GM18868 (cell line): Measurements from ENCODE around the gene SPTLC3.
A peak's percentile ranks its signal among the peaks of the same experiment; 100 is the strongest.
"Not testable (repeated sequence)": the region's sequence is repeated elsewhere in the genome, so short reads cannot be mapped to it uniquely, and the experiment has no call there.

Experiments used
- ATAC-seq: cut with Tn5 transposase; IDR thresholded peaks from one replicate; pipeline ENCODE4 v1.9.1; 2021; ENCODE audit warnings: mild to moderate bottlenecking, moderate library complexity; ENCODE audit not compliant: unreplicated experiment

SPTLC3 gene

GRCh38 chr20:13008761-13009681, at the start of gene SPTLC3:
Gene SPTLC3, plus strand, starts transcription at chr20:13008972. Its CDS starts 296 bp downstream, at chr20:13009268.
- ATAC-seq, result peak; percentile 46

GRCh38 chr20:12961725-12962124, 47.0 kb upstream of the SPTLC3 start:
- ATAC-seq, result no peak

GRCh38 chr20:12962895-12963294, 45.9 kb upstream of the SPTLC3 start:
- ATAC-seq, result no peak

- ATAC-seq, result no peak
Observed at GRCh38 chr20:12963416-12963815, 45.4 kb upstream of the SPTLC3 start.

GRCh38 chr20:12965212-12965869, 43.4 kb upstream of the SPTLC3 start:
- no peak for ATAC-seq

- no peak for ATAC-seq
Observed at GRCh38 chr20:12965870-12966251, 42.9 kb upstream of the SPTLC3 start.

- ATAC-seq, result no peak
Observed at GRCh38 chr20:12966468-12967085, 42.2 kb upstream of the SPTLC3 start.

GRCh38 chr20:12967932-12968331, 40.8 kb upstream of the SPTLC3 start:
- ATAC-seq, result no peak

GRCh38 chr20:12968472-12968871, 40.3 kb upstream of the SPTLC3 start:
- ATAC-seq, result no peak

GRCh38 chr20:12969071-12969669, 39.6 kb upstream of the SPTLC3 start:
- ATAC-seq, result no peak

- ATAC-seq, result peak; percentile 63
Observed at GRCh38 chr20:12970372-12970821, 38.4 kb upstream of the SPTLC3 start.

GRCh38 chr20:12975833-12976608, 32.8 kb upstream of the SPTLC3 start:
- no peak for ATAC-seq

GRCh38 chr20:12976720-12977309, 32.0 kb upstream of the SPTLC3 start:
- ATAC-seq, result no peak

GRCh38 chr20:12977328-12978125, 31.2 kb upstream of the SPTLC3 start:
- no peak for ATAC-seq

- no peak for ATAC-seq
Observed at GRCh38 chr20:12978126-12978394, 30.7 kb upstream of the SPTLC3 start.

GRCh38 chr20:12978613-12979495, 29.9 kb upstream of the SPTLC3 start:
- no peak for ATAC-seq

- ATAC-seq, result not testable (repeated sequence)
Observed at GRCh38 chr20:12979713-12980112, 29.1 kb upstream of the SPTLC3 start.

- ATAC-seq, result no peak
Observed at GRCh38 chr20:12982098-12982497, 26.7 kb upstream of the SPTLC3 start.
